IPS-NIHi7 (cell line): ENCODE results near the gene BLOC1S1.
A peak's percentile ranks its signal among the peaks of the same experiment; 100 is the strongest.

ENCODE experiments used
- DNase-seq: peaks from one replicate; pipeline ENCODE4 v3.0.0; 2012; ENCODE audit warnings: mixed read lengths; ENCODE audit errors: extremely low spot score

Gene BLOC1S1

GRCh38 chr12:55728186-55728938 is 12.5 kb downstream of the BLOC1S1 start:
- no peak for DNase-seq

GRCh38 chr12:55728939-55729818 is 13.3 kb downstream of the BLOC1S1 start, which contains the start of gene CD63:
CD63 (minus strand) TSS chr12:55729009; CDS start chr12:55728341, 668 bp downstream.
- peak; percentile 88 for DNase-seq

GRCh38 chr12:55729819-55730818 is 14.3 kb downstream of the BLOC1S1 start:
- DNase-seq: no peak

- DNase-seq: no peak
Observed at GRCh38 chr12:55732288-55732687, 16.4 kb downstream of the BLOC1S1 start.

DNA sequence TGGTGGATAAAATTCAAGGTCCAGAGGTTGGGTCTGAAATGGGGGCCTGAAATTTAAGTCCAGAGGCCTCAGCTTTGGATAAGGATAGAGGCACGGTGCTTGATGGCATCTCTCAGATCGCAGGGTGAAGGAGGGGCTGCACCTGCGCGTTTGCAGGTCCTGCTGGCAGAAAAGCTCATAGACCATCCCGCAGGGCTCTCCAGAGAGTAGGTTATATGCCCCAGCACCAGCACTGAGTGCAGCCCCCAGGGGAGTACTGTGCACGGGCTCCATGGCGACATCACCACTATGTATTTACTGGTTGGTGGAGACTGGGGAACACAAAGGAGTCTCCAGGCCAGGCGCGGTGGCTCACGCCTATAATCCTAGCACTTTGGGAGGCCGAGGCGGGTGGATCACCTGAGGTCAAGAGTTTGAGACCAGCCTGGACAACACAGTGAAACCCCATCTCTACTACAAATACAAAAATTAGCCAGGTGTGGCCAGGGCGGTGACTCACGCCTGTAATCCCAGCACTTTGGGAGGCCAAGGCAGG is 17.2 kb downstream of the BLOC1S1 start:
- DNase-seq: no peak

GRCh38 chr12:55733858-55734257 is 18.0 kb downstream of the BLOC1S1 start:
- no peak for DNase-seq

DNA sequence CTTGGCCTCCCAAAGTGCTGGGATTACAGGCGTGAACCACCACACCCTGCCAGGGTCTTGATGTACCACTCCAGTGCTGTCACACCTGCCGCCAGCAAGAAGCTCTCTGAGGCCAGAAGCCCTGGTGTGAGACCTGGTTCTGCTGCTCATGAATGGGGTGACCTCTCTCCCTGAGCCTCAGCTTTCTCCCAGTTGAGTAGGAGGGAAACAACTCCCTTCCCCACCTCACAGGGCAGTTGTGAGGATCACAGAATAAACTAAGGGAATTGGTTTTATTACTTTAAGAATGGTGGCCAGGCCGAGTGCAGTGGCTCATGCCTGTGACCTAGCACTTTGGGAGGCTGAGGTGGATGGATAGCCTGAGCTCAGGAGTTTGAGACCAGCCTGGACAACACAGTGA is 18.7 kb downstream of the BLOC1S1 start:
- DNase-seq: no peak

DNA sequence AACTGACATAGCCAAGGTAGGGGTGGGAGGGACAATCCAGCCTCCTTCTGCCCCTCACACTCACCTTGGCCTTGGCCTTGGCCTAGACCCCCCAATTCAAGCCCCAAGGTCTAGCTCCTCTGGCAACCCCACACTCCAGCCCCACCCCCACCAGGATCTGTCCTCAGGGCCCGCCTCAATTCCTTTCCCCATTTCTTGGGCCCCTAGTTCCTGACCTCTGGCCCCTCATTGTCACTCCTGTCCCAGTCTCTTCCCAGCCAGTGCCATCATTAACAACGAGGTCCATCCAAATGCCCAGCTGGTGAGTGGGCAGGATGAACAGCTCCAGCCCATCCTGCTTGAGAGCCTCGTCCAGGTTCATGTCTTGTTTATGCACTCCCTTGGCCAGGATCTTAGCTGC is 20.2 kb downstream of the BLOC1S1 start:
- DNase-seq: no peak

DNA sequence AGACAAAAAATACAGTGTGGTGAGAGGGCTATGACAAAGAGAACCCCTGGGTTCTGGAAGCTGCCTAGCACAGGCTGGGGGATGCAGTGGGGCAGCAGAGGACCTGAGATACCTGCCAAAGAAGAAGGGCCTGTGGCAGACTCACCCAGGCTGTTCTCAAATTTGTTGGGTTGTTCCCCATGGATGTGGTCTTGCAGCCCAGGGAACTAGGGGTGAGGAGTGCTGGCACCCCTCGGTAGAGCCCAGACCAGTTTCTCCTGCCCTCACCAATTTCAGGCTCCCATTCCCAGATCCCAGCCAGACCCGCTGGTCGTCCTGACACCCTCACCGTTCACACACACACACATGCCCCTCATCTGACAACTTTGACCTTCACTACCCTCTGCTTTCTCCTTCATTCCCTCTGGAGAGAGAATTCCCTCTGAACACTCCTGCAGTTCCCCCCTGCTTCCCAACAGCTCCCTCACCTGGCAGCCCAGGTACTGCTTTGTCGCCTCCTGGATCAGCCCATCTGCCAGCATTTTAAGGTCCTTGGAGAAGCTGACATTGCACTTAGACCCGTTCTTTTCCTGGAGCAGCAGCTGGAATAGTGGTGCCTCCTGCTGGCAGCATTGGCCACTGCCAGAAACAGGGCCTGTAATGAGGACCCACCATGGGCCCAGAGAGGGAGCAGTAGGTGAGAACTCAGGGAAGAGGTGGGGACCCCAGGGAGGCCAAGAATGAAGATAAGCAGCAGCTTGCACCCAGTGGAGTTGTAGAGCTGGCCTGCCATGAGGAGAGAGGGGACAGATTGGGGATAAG is 21.1 kb downstream of the BLOC1S1 start:
- DNase-seq: peak; percentile 81

GRCh38 chr12:55737581-55738122 is 21.8 kb downstream of the BLOC1S1 start:
- DNase-seq: no peak

DNA sequence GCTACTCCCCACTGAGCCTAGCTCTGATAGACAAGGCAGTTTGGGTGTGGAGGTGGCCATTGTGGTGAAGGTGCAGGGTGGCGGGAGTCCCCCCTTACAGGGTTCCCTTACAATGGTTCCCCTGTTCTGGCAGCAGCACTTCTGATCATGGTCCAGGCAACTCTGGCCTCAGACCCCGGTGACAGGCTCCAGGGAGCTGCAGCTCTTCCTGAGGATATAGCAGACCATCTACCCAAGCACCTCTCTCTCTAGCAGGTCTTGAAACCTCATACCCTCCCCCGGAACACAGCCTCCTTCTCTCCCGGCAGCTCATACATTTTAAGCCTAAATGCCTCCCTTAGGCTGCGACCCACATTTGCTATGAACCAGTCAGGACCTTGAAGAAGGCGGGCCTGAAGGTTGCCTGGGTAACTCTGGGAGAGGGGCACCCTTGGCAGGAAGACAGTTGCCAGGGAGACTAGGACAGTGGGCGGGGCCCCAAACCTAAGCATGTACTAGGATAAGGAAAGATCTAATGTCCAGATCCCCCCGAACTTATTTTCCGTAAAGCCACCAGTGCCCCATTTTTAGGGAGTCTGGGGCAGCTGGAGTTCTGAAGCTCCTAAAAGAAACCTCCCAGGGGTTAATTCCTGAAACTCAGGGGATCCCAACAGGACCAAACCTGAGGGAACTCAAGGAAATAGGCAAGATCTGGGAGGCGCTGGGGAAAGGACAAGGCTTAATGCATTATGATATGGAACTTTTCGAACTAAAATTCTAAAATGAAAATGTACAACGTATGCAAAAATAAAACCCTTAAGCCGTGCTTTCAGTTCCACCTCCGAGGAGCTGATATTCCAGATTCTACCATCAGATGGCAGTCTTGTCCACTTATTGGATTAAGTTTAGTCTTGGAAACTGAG is 22.5 kb downstream of the BLOC1S1 start:
- DNase-seq: peak; percentile 76

- DNase-seq: no peak
Observed at GRCh38 chr12:55739025-55739378, 23.2 kb downstream of the BLOC1S1 start.

- no peak for DNase-seq
Observed at GRCh38 chr12:55741931-55742680, 26.3 kb downstream of the BLOC1S1 start.

DNA sequence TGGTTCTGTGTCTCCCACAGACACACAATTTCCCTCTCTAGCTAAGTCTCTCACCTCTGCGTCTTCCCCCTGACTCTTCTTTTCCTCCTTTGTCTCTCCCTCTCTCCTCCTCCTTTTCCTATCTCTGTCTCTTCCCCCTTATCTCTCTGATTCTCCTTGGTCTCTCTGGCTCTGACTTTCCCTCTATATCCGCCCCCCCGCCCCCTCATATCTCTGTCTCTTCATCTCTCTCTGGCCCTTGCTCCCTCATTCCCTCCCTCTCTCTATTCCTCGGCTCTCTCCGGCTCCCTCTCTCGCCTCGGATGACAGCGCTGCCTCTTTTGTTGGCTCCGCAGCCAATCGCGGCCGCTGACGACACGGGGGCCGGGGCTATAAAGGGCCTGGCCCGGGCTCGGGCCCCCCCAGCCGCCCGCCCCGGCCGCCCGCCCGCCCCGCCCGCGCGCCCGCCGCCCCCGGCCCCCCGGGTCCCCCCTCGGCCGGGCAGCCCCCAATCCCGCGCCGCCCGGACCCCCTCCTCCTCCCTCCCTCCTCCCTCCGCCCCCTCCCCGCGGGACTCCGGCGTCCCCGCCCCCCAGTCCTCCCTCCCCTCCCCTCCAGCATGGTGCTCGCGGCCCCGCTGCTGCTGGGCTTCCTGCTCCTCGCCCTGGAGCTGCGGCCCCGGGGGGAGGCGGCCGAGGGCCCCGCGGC is 27.0 kb downstream of the BLOC1S1 start, which contains the start of gene GDF11:
GDF11 (plus strand) TSS at position 404 of the 687 bp plus-strand sequence; CDS start at position 599, 195 bp downstream.
- DNase-seq: peak; percentile 78

DNA sequence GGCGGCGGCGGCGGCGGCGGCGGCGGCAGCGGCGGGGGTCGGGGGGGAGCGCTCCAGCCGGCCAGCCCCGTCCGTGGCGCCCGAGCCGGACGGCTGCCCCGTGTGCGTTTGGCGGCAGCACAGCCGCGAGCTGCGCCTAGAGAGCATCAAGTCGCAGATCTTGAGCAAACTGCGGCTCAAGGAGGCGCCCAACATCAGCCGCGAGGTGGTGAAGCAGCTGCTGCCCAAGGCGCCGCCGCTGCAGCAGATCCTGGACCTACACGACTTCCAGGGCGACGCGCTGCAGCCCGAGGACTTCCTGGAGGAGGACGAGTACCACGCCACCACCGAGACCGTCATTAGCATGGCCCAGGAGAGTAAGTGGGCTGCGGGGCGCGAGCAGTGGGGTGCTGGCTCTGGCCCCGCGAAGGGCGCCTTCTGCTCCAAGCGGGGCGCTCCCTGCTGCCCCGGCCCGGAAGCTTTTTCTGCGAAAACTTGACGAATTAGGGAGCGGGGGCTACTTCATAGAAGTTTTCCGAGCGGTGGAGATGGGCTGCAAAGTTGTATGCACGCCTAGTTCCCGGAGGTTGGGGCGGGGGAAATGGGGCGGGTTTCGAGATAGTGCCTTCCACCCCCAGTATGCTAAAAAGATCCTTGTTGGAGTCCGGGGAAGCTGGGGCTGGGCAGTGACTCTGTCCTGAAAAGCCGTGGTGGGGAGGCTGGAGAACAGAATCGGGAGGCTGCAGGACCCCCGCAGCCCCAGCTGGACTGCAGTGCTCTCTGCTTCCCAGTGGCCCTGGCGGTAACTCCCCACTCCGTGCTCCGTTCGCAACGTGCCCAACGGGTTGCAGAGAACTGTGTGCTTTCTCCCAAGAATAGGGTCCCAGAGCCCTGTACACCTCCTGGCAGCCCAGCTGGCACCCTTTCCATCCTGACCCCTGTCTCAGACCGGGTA is 27.8 kb downstream of the BLOC1S1 start:
- peak; percentile 45 for DNase-seq

GRCh38 chr12:55744340-55745030 is 28.6 kb downstream of the BLOC1S1 start:
- DNase-seq: no peak
